Left ventricle myocardium inferior (tissue), 1 donor: ENCODE data around the gene FAM174B. TPM values are rescaled to one million over a fixed set of nuclear protein-coding genes. Genes with fewer than 3 reads are reported as not detected.

Experiments
- DNase-seq: peaks from one replicate; pipeline ENCODE4 v3.0.0-alpha.2; 2020
- H3K27ac ChIP-seq: fragments of 200-600 bp; replicated peaks from 2 replicates; pipeline ENCODE4 v1.8.0; 2021
- H3K27me3 ChIP-seq: fragments of 200-600 bp; 2 replicates; pipeline ENCODE4 v1.8.0; 2021; ENCODE audit warnings: low read depth
- H3K36me3 ChIP-seq: fragments of 200-600 bp; 2 replicates; pipeline ENCODE4 v1.8.0; 2021
- H3K4me1 ChIP-seq: fragments of 200-600 bp; 2 replicates; pipeline ENCODE4 v1.8.0; 2021
- H3K4me3 ChIP-seq: fragments of 200-600 bp; 2 replicates; pipeline ENCODE4 v1.8.0; 2021; ENCODE audit warnings: mild to moderate bottlenecking, moderate library complexity
- H3K9me3 ChIP-seq: fragments of 200-600 bp; replicated peaks from 2 replicates; pipeline ENCODE4 v1.8.0; 2021
- CTCF ChIP-seq: fragments of 200-600 bp; IDR thresholded peaks from 2 replicates; pipeline ENCODE4 v1.8.0; 2021; ENCODE audit warnings: antibody characterized with exemption, mild to moderate bottlenecking, borderline replicate concordance
- intact Hi-C: fragments of 100-400 bp; cut with micrococcal nuclease; formaldehyde crosslinking; loops from one replicate; pipeline ENCODE4 v1.11.0; 2022
- total RNA-seq: library from RNA; stranded (reverse); fragmentation: NEBNext Ultra II Directional; extraction: Animal tissue kit (Norgen Biotek cat#: 25700); gene quantifications from one replicate; pipeline ENCODE4 v1.2.1, GENCODE V29; 2021
- donor health status: DM: no; HTN: yes; CAD: no; lungs with severe emphysema.

FAM174B gene
- total RNA-seq, 1 donor from 2014 or later = 17.1 TPM

DNA sequence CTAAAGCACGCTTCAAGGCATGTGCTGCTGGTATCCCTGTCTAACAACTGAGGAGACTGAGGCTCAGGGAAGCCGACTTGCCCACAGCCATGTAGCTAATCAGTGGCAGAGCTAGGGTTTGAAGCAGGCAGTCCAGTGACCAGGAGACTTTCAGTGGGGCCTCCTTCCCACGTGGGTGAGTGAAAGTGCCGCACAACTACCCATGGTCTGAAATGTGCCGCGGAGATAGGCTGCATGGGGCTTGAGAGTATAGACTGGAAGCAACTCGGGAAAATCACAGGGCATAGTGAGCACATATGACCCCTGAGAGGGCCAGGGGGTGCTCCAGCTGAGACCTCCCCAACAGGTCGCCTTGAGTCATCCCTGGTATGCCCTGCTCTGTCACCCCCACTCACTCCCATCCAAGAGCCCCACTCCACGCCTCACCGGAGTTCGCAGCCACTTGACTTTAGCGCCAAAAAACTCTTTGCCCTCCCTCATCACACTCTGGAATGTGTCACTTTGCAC lies 19.1 kb downstream of the FAM174B start:
- no peak for TF ChIP-seq CTCF
- H3K4me1 ChIP-seq = peaks cover 52% of the 10 kb centered on the region
- DNase-seq = no peak

DNA sequence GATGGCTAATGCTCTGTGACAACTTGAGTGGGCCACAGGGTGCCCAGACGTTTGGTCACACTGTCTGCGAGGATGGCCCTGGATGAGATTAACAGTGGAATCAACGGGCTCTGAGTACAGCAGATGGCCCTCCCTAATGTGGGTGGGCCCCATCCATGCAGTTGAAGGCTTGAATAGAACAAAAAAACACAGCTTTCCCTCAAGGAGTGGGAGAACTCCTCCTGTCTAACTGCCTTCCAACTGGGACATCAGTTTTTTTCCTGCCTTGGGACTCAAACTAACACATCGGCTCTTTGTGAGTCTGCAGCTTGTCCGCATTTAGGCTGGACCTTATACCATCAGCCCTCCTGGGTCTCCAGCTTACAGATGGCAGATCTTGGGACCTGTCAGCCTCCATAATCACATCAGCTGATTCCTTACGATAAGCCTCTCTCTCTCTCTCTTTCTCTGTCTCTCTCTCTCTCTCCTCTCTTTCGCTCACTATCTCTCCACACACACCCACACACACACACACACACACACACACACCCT lies 20.8 kb downstream of the FAM174B start:
- no peak for DNase-seq
- Histone ChIP-seq H3K9me3 (peaks cover 2% of the 10 kb centered on the region), H3K36me3 (peaks cover 6% of the 10 kb centered on the region), H3K27me3 (no peaks in the 10 kb centered on the region), H3K27ac (no peak overlapping the region), H3K4me1 (peaks cover 52% of the 10 kb centered on the region), H3K4me3 (no peak overlapping the region)
- intact Hi-C loops = no loop called here
- TF ChIP-seq CTCF = no peak

More for the DNA sequence above, 19.1 kb downstream of the FAM174B start:
- Histone ChIP-seq H3K9me3 (peaks cover 18% of the 10 kb centered on the region), H3K27me3 (no peaks in the 10 kb centered on the region), H3K36me3 (no peaks in the 10 kb centered on the region), H3K4me3 (no peak overlapping the region), H3K27ac (no peak overlapping the region)
- intact Hi-C loops = no loop called here

- TF ChIP-seq CTCF = no peak
- Histone ChIP-seq H3K27ac (no peak overlapping the region), H3K36me3 (peaks cover 11% of the 10 kb centered on the region), H3K4me3 (no peak overlapping the region), H3K4me1 (peaks cover 52% of the 10 kb centered on the region), H3K9me3 (no peaks in the 10 kb centered on the region), H3K27me3 (no peaks in the 10 kb centered on the region)
- intact Hi-C loops = no loop called here
- DNase-seq = no peak
These were observed 21.5 kb downstream of the FAM174B start for GRCh38 chr15:92634060-92634459.

DNA sequence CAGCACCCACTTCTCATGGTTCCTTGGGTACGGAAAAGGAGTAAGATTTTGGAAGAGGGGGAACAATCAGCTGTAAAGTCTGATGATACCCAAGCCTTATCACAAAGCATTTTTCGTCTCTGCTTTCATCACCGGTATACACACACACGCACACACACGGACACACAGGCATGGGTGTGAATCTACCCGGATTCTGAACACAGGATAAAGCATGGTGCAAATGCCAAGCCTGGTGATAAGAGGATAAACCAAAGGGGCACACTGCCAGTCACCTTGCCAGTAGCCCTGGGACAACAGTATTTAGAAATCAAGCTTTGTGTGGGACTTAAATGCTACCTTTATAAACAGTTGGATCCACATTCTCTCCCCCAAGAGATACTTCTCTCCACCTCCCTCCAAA lies 22.2 kb downstream of the FAM174B start:
- DNase-seq = no peak
- H3K4me1 ChIP-seq = peaks cover 47% of the 10 kb centered on the region
- no peaks in the 10 kb centered on the region for H3K9me3 ChIP-seq
- H3K27me3 ChIP-seq = no peaks in the 10 kb centered on the region
- intact Hi-C loops = no loop called here
- H3K27ac ChIP-seq = no peak overlapping the region
- no peak for TF ChIP-seq CTCF
- H3K36me3 ChIP-seq = peaks cover 11% of the 10 kb centered on the region
- no peak overlapping the region for H3K4me3 ChIP-seq

DNA sequence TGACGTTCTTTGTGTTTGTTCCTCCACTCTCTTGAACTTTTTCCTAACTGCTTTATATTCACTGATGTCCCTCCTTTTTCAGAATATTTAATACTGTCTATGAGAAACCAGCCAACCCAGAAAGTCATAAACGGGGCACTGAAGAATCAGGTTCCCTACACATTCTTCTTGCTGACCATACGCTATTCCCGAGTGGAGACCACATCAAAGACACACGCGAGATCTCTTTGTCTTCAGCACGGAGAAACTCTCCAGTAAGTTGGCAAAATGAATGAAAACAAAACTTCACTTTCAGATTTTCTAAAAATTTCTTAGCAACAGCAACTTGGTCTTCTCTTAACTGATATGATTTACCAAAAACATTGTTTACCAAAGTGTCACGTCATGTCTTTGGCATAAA lies 22.6 kb downstream of the FAM174B start:
- peaks cover 11% of the 10 kb centered on the region for H3K36me3 ChIP-seq
- no peak overlapping the region for H3K4me3 ChIP-seq
- H3K9me3 ChIP-seq = no peaks in the 10 kb centered on the region
- no peak for TF ChIP-seq CTCF
- H3K27me3 ChIP-seq = no peaks in the 10 kb centered on the region
- intact Hi-C loops = no loop called here
- no peak for DNase-seq
- peaks cover 43% of the 10 kb centered on the region for H3K4me1 ChIP-seq
- H3K27ac ChIP-seq = no peak overlapping the region

DNA sequence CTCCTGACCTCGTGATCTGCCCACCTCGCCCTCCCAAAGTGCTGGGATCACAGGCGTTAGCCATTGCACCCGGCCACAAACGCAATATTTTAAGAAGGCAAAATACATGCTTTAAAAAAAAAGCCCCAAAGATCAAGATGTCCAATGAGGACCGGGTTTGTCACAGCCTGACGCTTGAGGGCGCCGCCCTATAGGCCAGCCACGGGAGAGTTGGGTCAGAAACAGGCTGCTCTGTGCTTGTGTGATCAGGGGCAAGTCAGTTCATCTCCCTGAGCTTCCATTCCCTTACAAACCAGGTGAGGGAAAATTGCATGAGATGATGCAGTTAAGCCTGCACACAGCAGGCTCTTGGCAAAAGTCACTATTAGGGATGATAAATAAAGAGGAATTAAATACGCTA lies 23.9 kb downstream of the FAM174B start:
- Histone ChIP-seq H3K27ac (no peak overlapping the region), H3K27me3 (no peaks in the 10 kb centered on the region)
- intact Hi-C loops = no loop called here

More for the DNA sequence above, 23.9 kb downstream of the FAM174B start:
- DNase-seq = no peak
- Histone ChIP-seq H3K4me3 (no peak overlapping the region), H3K36me3 (peaks cover 17% of the 10 kb centered on the region), H3K9me3 (no peaks in the 10 kb centered on the region), H3K4me1 (peaks cover 30% of the 10 kb centered on the region)
- no peak for TF ChIP-seq CTCF
